Femur (tissue), 1 donor: ENCODE data around the gene TTC33.
"Not testable (repeated sequence)": the region's sequence is repeated elsewhere in the genome, so short reads cannot be mapped to it uniquely, and the experiment has no call there.

Experiments used
- DNase-seq: peaks from one replicate; pipeline ENCODE4 v3.0.0-alpha.2; 2017

TTC33 gene

DNA sequence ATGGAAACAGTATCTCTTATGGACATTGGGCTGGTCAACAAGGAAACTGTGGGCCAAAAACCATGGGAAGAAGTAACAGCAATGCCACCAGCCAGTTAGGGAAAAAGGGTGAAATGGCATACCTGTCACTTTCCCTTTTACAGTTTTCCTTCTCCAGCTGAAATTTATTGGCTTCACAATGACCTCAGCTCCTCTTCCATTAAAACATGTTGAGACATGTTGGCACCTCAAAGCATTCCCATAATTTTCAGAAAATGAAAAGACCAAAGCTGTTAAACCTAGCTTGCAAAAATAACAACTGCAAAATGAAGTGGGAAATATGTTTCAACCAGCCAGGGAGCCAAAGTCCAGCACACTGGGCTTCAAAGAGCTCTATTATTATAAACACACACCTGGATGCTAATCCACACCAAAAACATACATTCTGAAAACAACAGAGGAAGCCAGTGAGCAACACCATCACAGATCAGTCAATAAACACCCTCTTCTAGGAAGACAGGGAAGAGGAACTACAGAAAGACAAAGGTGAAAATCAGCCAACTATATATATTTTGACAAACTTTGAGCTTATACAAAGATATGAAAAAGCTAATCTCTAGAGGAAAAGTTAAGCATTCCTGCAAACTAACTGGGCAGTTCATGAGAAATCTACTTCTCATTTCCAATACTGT is 154.4 kb downstream of the TTC33 start:
- DNase-seq = no peak

DNA sequence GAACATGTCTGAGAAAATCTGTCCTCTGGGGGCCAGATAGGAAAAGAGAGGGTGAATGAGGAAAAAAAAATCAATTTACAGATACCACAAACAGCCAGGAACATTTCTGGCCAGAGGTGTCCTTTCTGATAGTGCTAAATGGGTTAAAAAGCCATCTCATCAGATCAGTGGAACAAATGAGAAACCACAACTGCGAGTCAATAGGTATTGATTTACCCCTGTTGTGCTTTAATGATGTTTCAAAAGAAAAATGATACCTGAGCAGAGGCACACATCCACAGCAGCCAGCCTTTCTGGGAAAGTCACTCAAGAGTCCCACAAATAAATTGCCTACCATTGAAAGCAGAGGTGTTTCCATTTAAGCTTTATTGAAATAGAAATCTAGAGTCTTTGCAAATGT is 155.4 kb downstream of the TTC33 start:
- DNase-seq = no peak

DNA sequence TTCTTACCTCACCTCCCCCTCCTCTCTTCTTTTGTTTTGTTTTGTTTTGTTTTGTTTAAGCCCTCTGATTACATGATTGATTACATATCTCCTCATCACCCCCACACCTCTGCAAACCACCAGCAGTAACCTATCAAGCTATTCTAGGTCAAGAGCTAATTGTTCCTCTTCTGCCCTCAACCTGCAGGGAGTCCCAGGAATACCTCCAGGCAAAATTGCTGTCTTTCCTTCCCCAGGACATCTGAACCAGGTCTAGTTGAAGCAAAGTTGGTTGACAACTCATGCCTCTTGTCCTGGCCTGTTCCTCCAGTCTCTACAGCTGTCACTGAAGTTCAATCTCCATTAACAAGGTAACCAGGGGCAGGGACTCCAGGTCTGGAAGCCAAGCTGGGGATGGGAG is 156.1 kb downstream of the TTC33 start:
- no peak for DNase-seq

DNA sequence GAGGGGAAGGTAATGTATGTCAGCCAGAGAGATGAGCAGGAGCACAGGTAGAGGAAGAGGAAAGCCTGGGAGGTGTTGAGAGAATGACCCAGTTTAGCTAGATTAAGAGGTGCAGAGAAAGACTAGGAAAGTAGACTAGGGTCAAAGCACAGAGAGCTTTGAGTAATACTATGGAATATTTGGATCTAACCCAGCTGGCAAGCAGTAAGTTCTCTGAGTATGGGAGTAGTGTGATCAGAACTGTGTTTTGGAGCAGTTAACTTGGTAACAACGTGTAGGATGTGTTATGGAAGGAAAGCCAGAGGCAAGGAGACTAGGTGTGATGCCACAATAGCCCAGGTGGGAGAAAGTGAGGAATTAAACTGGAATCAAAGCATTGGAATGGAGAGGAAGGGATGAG is 160.9 kb downstream of the TTC33 start:
- no peak for DNase-seq

DNA sequence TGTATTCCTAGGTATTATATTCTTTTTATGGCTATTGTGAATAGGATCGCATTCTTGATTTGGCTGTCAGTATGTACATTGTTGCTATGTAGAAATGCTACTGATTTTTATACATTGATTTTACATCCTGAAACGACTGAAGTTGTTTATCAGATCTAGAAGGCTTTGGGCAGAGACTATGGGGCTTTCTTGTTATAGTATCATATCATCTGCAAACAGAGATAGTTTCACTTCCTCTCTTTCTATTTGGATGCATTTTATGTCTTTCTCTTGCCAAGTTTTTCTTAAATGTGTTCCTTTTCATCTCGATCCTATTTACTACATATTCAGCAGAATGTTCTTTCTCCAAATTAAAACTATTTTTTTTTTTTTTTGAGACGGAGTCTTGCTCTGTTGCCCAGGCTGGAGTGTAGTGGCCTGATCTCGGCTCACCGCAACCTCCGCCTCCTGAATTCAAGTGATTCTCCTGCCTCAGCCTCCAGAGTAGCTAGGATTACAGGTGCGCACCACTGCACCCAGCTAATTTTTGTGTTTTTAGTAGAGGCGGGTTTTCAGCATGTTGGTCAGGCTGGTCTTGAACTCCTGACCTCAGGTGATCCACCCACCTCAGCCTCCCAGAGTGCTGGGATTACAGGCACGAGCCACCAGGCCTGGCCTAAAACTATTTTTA is 163.9 kb downstream of the TTC33 start:
- DNase-seq = not testable (repeated sequence)

DNA sequence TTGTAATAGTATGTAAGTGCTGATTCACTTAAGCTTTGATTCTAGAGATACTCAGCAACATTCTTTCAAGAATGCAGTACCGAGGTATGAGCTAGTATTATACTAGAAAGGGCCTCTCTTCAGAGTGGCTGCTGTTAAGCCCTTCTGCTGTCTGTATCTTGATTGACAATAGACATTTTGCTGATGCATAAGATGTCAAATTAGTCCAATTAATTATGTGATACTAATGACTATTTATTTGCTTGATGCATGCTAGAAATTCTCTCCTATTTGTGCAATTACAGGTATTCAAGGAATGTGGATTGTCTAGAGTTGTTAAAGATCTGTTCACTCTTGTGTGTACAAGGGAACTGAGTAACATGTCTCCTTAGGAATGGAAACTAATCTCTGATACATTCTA is 168.4 kb downstream of the TTC33 start:
- DNase-seq = no peak

DNA sequence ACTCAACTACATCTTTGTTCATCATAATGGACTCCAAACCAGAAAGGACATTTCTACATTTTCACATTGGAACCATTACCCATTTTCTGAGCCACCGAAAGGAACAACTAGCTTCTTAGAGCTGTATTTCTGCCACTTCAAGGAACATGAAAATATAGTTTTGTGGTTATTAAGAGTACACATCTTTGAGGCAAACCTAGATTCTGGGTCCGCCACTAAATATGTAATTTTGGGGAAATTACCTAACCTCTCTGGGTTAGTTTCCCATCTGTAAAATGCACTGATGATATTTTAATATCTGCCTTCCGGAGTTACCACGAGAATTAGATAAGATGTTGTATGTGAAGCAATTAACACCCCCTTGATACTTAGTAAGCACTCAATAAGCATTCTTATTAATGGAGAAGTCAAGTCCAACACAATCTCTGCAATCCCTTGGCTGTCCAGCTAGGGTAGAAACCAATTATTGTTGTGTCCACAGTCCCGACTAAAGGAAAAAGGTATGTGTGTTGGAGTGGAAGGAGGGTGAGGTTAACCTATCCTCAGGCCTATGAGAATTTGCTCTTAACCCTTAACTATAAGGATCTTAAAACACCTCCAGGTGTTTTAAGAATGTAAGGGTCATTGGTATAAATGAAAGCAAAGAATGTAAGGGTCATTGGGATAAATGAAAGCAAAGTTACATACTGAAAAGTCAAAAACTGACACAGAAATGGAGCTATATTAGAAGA is 170.1 kb downstream of the TTC33 start:
- DNase-seq = no peak

DNA sequence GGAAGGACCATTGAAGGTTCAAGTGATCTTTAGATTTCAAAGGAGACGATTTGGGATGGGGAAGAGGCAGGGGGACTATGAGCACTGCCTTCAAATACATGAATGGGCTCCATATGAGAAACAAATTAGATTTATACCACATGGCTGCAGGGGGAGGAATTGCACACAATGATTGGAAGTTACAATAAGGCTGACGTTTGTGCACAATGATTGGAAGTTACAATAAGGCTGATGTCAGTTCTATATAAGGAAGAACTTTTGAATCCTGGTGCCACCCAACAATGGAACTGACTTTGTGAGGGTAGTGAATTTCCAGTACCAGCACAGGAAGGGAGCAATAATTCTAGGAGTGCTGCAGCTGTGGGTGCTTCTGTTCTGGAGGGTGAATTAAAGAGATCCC is 171.7 kb downstream of the TTC33 start:
- DNase-seq = no peak

DNA sequence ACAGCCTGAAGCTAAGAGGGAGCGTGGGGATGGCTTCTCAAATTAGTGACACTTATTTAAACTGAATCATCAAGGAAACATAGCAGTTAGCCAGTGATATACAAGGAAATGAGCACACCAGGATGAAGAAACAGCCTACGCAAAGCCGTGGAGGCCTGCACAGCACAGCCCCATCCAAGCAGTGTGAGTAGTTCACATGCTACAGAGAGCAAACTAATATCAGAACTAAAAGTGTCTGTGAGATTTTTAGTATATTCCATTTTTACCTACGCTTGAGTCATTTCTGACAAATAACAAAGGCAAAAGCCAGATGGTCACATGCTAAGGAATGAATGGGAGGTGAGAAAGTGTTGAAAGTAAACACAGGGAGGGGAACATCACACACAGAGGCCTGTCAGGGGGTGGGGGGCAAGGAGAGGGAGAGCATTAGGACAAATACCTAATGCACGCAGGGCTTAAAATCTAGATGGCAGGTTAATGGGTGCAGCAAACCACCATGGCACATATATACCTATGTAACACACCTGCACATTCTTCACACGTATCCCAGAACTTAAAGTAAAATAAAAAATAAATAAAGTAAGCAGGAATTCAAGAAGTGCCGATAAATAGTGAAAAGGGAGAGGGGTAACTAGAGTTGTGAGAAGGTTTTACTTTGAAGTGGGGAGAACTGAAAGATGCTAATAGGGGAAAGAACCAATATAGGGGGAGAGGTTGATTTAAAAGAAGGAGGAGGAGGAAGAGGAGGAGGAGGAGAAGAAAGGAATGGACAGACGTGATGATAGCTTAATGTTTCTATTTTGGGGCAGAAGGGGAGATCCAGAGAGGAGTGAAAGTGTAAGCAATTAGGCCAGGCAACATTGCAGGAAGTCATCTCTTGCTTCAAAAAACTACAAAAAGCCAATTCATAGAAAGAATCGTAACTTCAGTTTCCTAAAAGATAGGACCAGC is 177.0 kb downstream of the TTC33 start:
- no peak for DNase-seq

DNA sequence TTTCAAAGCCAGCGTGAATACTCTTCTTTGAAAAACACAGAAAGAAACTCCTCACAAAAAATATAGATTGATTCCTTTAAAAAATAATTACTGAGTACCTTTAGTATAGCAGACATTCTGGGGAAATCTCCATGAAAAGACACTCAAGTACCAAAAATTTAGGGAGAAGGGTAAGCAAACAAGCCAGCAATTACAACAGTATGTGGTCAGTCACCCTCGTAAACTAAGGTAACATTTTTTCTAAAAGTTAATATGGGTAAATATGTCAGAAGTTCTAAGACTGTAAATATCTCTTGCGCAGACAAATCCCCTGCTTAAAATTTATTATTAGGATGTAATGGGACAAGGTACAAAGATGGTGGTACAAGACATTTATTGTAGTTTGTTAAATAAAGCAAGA is 178.0 kb downstream of the TTC33 start:
- DNase-seq = no peak

DNA sequence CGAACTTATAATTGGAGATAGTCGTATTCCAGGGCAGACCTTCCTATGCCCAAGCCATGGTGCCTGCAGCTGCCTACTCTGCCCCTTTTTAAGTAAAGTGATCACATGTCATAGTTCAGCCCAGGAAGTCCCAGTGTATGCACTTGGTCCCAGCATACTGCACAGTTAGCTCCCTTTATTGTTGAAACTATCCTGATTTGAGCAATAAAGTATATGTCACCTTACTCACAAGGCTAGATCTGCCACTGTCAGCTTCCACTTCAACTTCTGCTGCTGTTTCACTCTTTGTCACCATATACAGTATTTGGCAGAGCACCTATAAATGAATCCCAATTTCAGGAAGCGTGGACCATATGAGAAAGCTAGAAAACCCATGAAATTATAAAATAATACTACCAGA is 179.8 kb downstream of the TTC33 start:
- DNase-seq = no peak

DNA sequence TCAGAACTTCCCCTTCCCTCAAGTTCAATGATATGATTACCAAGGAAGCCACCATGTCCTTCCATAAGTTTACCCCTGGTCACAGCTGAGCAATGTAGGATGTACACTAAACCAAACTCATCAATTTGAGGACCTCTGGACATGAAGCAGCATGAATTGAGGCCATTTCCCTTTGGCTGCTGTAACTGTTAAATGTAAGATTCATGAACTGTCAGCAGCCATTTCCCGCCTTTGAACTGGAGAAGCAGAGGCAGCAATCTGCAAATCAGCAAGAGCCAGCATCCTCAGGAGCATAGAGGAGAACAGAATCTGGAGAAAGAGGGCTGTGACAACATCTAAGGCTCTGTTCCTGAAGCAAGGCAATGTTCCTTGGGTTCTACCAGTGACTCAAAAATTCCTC is 180.3 kb downstream of the TTC33 start:
- DNase-seq = no peak

DNA sequence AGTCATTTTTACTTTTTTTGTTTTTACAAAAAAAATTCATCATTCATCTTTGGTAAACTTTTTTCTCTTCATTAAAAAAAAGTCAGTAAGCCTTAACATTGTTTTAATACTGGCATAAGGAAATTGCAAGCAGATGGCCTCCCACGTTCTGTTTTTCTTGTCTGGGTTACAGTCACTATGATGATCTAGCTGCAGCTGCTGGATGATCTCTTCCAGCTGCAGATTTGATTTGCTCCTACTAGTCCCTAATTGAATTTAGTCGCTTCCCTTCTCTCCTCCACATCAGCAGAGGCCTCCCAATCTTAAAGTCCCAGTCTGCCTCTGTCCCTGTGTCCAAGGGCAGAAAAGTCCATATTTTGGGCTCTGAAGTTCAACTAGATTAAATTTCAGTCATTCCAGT is 182.8 kb downstream of the TTC33 start:
- DNase-seq = peak; percentile 81

DNA sequence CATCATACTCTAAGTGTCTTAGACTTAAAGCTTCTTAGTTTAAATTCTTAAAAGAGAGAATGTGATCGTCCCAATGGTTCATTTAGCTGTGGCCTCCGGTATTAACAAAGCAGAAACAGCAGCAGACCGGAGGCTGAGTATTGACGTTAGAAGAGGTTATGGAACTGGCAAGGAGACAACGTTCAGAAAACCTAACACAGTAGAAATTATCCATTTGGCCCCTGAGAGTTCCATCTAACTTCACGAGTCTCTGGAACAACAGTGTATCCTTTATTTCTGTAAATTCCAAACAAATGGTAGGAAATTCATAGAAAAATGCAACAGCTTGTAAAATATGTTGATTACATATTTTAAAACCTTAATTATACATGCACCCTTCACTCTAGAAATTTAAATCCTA is 183.4 kb downstream of the TTC33 start:
- DNase-seq = no peak

DNA sequence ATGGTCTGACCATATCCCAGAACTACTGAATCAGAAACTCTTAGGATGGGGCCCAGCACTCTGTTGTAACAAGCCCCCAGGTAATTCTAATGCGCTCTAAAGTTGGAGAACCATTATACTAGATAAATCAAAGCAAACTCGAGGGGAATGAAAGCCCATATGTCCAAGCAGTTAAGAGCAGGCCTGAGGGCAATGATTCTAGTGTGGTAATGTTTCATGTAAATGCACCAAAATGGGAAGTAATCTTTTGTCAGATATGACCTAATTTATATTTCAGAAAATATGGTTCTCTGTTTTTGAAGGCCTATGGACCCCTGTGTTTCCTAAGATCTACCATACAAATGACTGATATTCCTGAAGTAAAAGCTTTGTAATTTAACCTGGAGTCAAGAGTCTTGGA is 184.0 kb downstream of the TTC33 start:
- no peak for DNase-seq

DNA sequence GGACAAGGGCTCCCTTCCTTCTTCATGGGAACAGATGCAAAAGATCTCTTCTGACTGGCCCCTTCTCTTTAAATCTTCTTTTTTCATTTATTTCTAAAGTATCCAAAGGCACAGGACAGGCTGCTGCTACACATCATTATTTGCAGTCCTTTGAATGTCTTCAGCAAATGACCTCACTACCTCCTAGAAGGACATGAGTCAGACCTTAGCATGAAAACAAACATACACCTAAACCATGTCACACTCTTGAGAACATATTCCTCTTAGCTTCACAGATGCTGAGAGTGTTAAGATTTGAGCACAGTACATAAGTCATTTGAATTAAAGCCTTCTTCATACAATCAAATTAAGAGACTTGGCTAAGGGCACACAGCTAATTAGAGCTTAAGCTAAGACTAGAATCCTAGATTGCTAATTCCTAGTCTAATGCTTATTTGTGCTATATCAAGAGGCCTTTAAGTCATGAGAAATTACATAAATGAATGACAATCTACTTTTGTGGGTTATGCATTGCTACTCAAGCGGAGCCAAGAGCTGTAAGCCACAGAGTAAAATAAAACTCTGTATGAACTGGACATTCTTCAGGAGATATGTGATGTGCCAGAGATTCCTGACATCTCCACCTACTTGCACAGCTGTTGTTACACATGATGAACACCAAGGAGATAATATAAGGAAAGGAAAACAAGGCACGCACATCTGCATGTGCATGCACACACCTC is 185.2 kb downstream of the TTC33 start:
- no peak for DNase-seq

DNA sequence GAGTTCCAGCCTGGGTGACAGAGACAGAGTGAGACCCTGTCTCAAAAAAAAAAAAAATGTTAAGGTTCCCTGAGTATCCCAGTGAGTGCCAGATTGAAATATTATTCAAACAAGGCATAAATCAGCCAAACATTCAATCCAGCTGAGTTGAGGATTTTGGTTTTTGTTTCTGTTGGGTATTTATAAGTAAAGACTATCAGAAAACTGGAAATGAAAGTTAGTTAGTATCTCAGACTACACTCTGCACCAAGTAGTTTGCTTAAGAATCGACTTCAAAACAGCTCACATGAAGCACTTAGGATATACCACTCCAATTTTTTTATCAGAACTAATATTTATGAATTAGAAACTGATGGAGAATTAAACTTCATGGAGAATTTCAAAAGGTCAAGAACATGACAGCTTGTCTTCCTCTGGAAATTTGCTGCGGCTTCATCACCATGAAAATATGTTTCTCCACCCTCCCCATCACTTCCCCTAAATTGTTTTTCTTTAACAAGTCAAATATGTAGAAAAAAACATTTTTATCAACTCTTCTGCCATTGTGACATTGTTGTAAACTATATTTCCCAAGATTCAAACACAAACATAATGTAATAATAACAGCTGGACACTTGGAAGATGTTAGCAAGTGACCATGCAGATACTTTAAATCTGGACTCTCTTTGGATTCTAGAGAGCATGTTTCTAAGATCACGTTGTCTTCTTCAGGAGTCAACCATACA is 186.1 kb downstream of the TTC33 start:
- DNase-seq = no peak

DNA sequence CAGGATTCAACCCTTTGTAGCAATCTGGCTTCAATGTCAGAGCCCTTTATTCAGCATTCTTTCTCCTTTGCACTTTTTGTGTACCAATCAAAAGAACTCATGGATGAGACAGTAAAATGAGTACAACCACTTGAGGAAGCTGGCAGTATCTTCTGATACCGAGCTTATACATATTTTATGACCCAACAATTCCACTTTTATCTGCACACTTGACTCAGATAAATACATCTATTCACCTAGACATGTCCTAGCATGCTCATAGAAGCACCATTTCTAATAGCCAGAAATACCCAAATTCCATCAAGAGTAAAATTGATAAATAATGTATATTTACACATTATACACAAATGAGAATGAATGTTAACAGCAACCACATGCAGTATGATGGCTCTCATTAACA is 187.2 kb downstream of the TTC33 start:
- no peak for DNase-seq

DNA sequence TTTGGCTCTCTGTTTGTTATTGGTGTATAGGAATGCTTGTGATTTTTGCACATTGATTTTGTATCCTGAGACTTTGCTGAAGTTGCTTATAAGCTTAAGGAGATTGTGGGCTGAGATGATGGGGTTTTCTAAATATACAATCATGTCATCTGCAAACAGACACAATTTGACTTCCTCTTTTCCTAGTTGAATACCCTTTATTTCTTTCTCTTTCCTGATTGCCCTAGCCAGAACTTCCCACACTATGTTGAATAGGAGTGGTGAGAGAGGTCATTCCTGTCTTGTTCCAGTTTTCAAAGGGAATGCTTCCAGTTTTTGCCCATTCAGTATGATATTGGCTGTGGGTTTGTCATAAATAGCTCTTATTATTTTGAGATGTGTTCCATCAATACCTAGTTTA is 192.6 kb downstream of the TTC33 start:
- DNase-seq = not testable (repeated sequence)

DNA sequence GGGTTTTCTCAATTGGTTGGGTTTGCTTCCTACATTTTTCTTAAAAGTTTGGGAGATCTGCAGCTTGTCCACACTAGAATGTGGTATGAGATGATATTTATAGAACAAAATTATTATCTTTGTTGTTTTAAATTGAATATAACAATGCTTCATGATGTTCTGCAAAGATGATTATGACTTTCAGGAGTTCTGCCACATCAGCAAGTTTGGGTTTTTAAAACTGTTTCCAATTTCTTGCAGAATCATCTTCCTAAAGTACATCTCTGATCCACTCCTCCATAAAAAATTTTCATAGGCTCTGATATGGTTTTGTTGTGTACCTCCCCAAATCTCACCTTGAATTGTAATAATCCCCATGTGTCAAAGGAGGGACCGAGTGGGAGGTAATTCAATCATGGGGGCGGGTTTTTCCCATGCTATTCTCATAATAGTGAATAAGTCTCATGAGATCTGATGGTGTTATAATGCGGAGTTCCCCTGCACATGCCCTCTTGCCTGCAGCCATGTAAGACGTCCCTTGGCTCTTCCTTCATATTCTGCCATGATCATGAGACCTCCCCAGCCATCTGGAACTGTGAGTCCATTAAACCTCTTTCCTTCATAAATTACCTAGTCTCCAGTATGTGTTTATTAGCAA is 195.2 kb downstream of the TTC33 start:
- DNase-seq = no peak

DNA sequence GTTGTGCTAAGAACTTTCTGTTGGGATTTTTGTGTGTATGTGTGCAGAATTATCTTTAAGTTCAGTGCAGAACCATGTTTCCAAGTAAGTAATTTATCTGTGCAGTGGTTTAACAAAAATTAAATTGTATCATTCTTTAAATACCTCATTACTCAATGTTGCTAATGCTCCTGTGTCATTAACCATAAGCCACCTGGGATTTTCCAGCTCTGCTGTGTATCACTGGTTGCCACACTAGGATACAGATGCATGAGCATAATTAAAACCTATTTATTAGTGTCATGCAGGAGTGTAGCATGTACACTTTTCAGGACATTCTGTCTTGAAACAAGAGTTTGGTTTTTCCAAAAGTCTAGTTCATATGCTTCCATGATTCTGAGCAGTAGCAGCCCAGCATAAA is 196.5 kb downstream of the TTC33 start:
- DNase-seq = no peak
